Measurements from ENCODE around the gene DENND1A. TPM values are rescaled to one million over a fixed set of nuclear protein-coding genes. Genes with fewer than 3 reads are reported as not detected.

The DENND1A gene
- total RNA-seq, 1 donor from 2014 or later: 15.4 TPM

- TF ChIP-seq CTCF (IDR thresholded peaks at IDR 0.05): no peak
- no peaks in the 10 kb centered on the region for H3K4me1 ChIP-seq
- intact Hi-C loops (cut with DNase I): no loop called here
- no peaks in the 10 kb centered on the region for H3K9me3 ChIP-seq
- no peaks in the 10 kb centered on the region for H3K27me3 ChIP-seq
- no peak for ATAC-seq
- no peak overlapping the region for H3K27ac ChIP-seq
- DNase-seq: no peak
- H3K36me3 ChIP-seq: peaks cover 6% of the 10 kb centered on the region
- H3K4me3 ChIP-seq: no peak overlapping the region
These were observed 278.1 kb downstream of the DENND1A start for GRCh38 chr9:123651871-123652270.

- intact Hi-C loops (cut with DNase I): no loop called here
- no peak overlapping the region for H3K4me3 ChIP-seq
- ATAC-seq (no peak), DNase-seq (no peak)
- H3K27ac ChIP-seq: no peak overlapping the region
- H3K36me3 ChIP-seq: peaks cover 6% of the 10 kb centered on the region
- H3K4me1 ChIP-seq: no peaks in the 10 kb centered on the region
- no peak for TF ChIP-seq CTCF (IDR thresholded peaks at IDR 0.05)
- H3K9me3 ChIP-seq: no peaks in the 10 kb centered on the region
- H3K27me3 ChIP-seq: no peaks in the 10 kb centered on the region
These were observed 278.7 kb downstream of the DENND1A start for GRCh38 chr9:123651273-123651672.

- TF ChIP-seq CTCF (IDR thresholded peaks at IDR 0.05): no peak
- Histone ChIP-seq H3K4me3 (no peak overlapping the region), H3K36me3 (peaks cover 6% of the 10 kb centered on the region), H3K4me1 (no peaks in the 10 kb centered on the region), H3K27ac (no peak overlapping the region), H3K27me3 (no peaks in the 10 kb centered on the region), H3K9me3 (no peaks in the 10 kb centered on the region)
- intact Hi-C loops (cut with DNase I): no loop called here
- ATAC-seq (no peak), DNase-seq (no peak)
These were observed 280.0 kb downstream of the DENND1A start for GRCh38 chr9:123649909-123650308.

- TF ChIP-seq CTCF (IDR thresholded peaks at IDR 0.05): no peak
- Histone ChIP-seq H3K9me3 (no peaks in the 10 kb centered on the region), H3K36me3 (peaks cover 6% of the 10 kb centered on the region), H3K27me3 (no peaks in the 10 kb centered on the region), H3K4me1 (peaks cover 5% of the 10 kb centered on the region), H3K27ac (no peak overlapping the region), H3K4me3 (no peak overlapping the region)
- DNase-seq: no peak
- intact Hi-C loops (cut with DNase I): no loop called here
- no peak for ATAC-seq
These were observed 282.8 kb downstream of the DENND1A start for GRCh38 chr9:123647145-123647544.

- H3K27ac ChIP-seq: no peak overlapping the region
These were observed 284.2 kb downstream of the DENND1A start for GRCh38 chr9:123645762-123646161.

More at GRCh38 chr9:123645762-123646161, 284.2 kb downstream of the DENND1A start:
- H3K4me1 ChIP-seq: peaks cover 5% of the 10 kb centered on the region
- DNase-seq: no peak
- H3K9me3 ChIP-seq: no peaks in the 10 kb centered on the region
- H3K27me3 ChIP-seq: no peaks in the 10 kb centered on the region
- H3K4me3 ChIP-seq: no peak overlapping the region
- no peak for ATAC-seq
- intact Hi-C loops (cut with DNase I): no loop called here
- TF ChIP-seq CTCF (IDR thresholded peaks at IDR 0.05): no peak
- H3K36me3 ChIP-seq: no peaks in the 10 kb centered on the region

Data from upper lobe of right lung (tissue), 1 donor.